ENCODE data around the gene DDX56. TPM values are rescaled to one million over a fixed set of nuclear protein-coding genes. Genes with fewer than 3 reads are reported as not detected.
"Not testable (repeated sequence)": the region's sequence is repeated elsewhere in the genome, so short reads cannot be mapped to it uniquely, and the experiment has no call there.

The DDX56 gene
- total and polyA plus RNA-seq, 5 donors from 2014 or later, result 42.3 to 108 (median 47.8) TPM

DNA sequence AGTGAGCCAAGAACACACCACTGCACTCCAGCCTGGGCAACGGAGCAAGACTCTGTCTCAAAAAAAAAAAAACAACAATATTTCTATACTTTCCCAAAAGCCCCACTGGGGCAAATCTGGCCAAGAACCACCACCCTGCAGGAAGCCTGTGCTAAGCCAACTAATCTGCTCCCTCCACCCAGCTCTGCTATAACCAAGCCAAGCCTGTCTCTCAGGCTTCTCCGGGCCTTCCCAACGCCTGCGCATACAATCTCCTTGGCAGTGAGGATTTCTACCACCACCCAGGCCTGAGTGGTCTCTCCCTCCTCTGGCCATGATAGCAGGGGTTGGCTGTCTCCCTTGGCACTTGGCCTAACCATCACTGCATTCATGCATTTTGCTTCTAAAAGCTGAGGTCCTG is 14.2 kb downstream of the DDX56 start:
- Histone ChIP-seq H3K4me1 (ENCODE audit: control insufficient read depth, insufficient read depth, low read length, poor library complexity, severe bottlenecking) (no peaks in the 10 kb centered on the region), H3K27ac (ENCODE audit: insufficient read depth, low read length, poor library complexity, severe bottlenecking) (no peak overlapping the region), H3K27me3 (ENCODE audit: control insufficient read depth, insufficient read depth, low read length) (no peaks in the 10 kb centered on the region), H3K9me3 (ENCODE audit: control insufficient read depth in 2 of 2, low read length in 2 of 2) (no peaks in the 10 kb centered on the region), H3K36me3 (ENCODE audit: control insufficient read depth, insufficient read depth, low read length) (peaks cover 6% of the 10 kb centered on the region), H3K4me3 (ENCODE audit: low read depth, low read length) (no peak overlapping the region)
- Mint-ChIP-seq H3K36me3 (no peaks in the 10 kb centered on the region), H3K27ac (peak overlapping the region in 1 of 3 donors; percentile 89), H3K9me3 (no peaks in the 10 kb centered on the region), H3K4me3 (no peak overlapping the region), H3K27me3 (peaks cover 14% of the 10 kb centered on the region), H3K4me1 (no peaks in the 10 kb centered on the region)
- ATAC-seq (ENCODE audit: low read depth in 2 of 2) (no peak), DNase-seq (no peak)

GRCh38 chr7:44557485-44557884 is 16.2 kb downstream of the DDX56 start:
- ATAC-seq (ENCODE audit: low read depth in 2 of 2), result no peak
- H3K27me3 ChIP-seq (ENCODE audit: control insufficient read depth, insufficient read depth, low read length), result no peaks in the 10 kb centered on the region
- Mint-ChIP-seq H3K27ac (no peak overlapping the region), H3K4me3 (no peak overlapping the region), H3K4me1 (no peaks in the 10 kb centered on the region), H3K27me3 (peaks cover 16% of the 10 kb centered on the region), H3K36me3 (no peaks in the 10 kb centered on the region), H3K9me3 (no peaks in the 10 kb centered on the region)
- H3K4me1 ChIP-seq (ENCODE audit: control insufficient read depth, insufficient read depth, low read length, poor library complexity, severe bottlenecking), result no peaks in the 10 kb centered on the region
- no peaks in the 10 kb centered on the region for H3K9me3 ChIP-seq (ENCODE audit: control insufficient read depth in 2 of 2, low read length in 2 of 2)
- no peak for DNase-seq
- no peak overlapping the region for H3K4me3 ChIP-seq (ENCODE audit: low read depth, low read length)
- H3K27ac ChIP-seq (ENCODE audit: insufficient read depth, low read length, poor library complexity, severe bottlenecking), result no peak overlapping the region
- H3K36me3 ChIP-seq (ENCODE audit: control insufficient read depth, insufficient read depth, low read length), result no peaks in the 10 kb centered on the region

- no peaks in the 10 kb centered on the region for H3K36me3 ChIP-seq (ENCODE audit: control insufficient read depth, insufficient read depth, low read length)
- ATAC-seq (ENCODE audit: low read depth in 2 of 2) (no peak), DNase-seq (no peak)
- H3K27me3 Mint-ChIP-seq, result peaks cover 17% of the 10 kb centered on the region
- H3K27ac ChIP-seq (ENCODE audit: insufficient read depth, low read length, poor library complexity, severe bottlenecking), result no peak overlapping the region
- H3K9me3 Mint-ChIP-seq, result no peaks in the 10 kb centered on the region
- no peaks in the 10 kb centered on the region for H3K36me3 Mint-ChIP-seq
- H3K4me1 ChIP-seq (ENCODE audit: control insufficient read depth, insufficient read depth, low read length, poor library complexity, severe bottlenecking), result no peaks in the 10 kb centered on the region
- H3K27ac Mint-ChIP-seq, result peak overlapping the region in 1 of 3 donors; percentile 47
- H3K9me3 ChIP-seq (ENCODE audit: control insufficient read depth in 2 of 2, low read length in 2 of 2), result no peaks in the 10 kb centered on the region
- H3K27me3 ChIP-seq (ENCODE audit: control insufficient read depth, insufficient read depth, low read length), result no peaks in the 10 kb centered on the region
- H3K4me3 Mint-ChIP-seq, result no peak overlapping the region
- H3K4me1 Mint-ChIP-seq, result no peaks in the 10 kb centered on the region
- no peak overlapping the region for H3K4me3 ChIP-seq (ENCODE audit: low read depth, low read length)
Observed at GRCh38 chr7:44555350-44555749, 18.4 kb downstream of the DDX56 start.

GRCh38 chr7:44552473-44553005 is 21.2 kb downstream of the DDX56 start:
- peaks cover 37% of the 10 kb centered on the region for H3K27me3 Mint-ChIP-seq
- not testable (repeated sequence) for H3K4me3 ChIP-seq (ENCODE audit: low read depth, low read length); H3K9me3 ChIP-seq (ENCODE audit: control insufficient read depth in 2 of 2, low read length in 2 of 2); H3K4me1 ChIP-seq (ENCODE audit: control insufficient read depth, insufficient read depth, low read length, poor library complexity, severe bottlenecking); DNase-seq; ATAC-seq (ENCODE audit: low read depth in 2 of 2); H3K9me3 Mint-ChIP-seq; H3K27ac ChIP-seq (ENCODE audit: insufficient read depth, low read length, poor library complexity, severe bottlenecking); H3K4me1 Mint-ChIP-seq; H3K36me3 ChIP-seq (ENCODE audit: control insufficient read depth, insufficient read depth, low read length); H3K4me3 Mint-ChIP-seq; H3K27ac Mint-ChIP-seq; H3K27me3 ChIP-seq (ENCODE audit: control insufficient read depth, insufficient read depth, low read length); H3K36me3 Mint-ChIP-seq

- H3K27me3 ChIP-seq (ENCODE audit: control insufficient read depth, insufficient read depth, low read length), result no peaks in the 10 kb centered on the region
- peaks cover 28% of the 10 kb centered on the region for H3K27me3 Mint-ChIP-seq
- H3K4me1 Mint-ChIP-seq, result peaks cover 0 to 6% (median 3%) of the 10 kb centered on the region in 4 donors
- no peak overlapping the region for H3K27ac ChIP-seq (ENCODE audit: insufficient read depth, low read length, poor library complexity, severe bottlenecking)
- no peak overlapping the region for H3K4me3 ChIP-seq (ENCODE audit: low read depth, low read length)
- no peaks in the 10 kb centered on the region for H3K9me3 ChIP-seq (ENCODE audit: control insufficient read depth in 2 of 2, low read length in 2 of 2)
- DNase-seq (no peak), ATAC-seq (ENCODE audit: low read depth in 2 of 2) (no peak)
- no peaks in the 10 kb centered on the region for H3K9me3 Mint-ChIP-seq
- H3K36me3 Mint-ChIP-seq, result no peaks in the 10 kb centered on the region
- no peaks in the 10 kb centered on the region for H3K4me1 ChIP-seq (ENCODE audit: control insufficient read depth, insufficient read depth, low read length, poor library complexity, severe bottlenecking)
- H3K4me3 Mint-ChIP-seq, result no peak overlapping the region
- no peaks in the 10 kb centered on the region for H3K36me3 ChIP-seq (ENCODE audit: control insufficient read depth, insufficient read depth, low read length)
- H3K27ac Mint-ChIP-seq, result no peak overlapping the region
Observed at GRCh38 chr7:44549457-44549856, 24.3 kb downstream of the DDX56 start.

DNA sequence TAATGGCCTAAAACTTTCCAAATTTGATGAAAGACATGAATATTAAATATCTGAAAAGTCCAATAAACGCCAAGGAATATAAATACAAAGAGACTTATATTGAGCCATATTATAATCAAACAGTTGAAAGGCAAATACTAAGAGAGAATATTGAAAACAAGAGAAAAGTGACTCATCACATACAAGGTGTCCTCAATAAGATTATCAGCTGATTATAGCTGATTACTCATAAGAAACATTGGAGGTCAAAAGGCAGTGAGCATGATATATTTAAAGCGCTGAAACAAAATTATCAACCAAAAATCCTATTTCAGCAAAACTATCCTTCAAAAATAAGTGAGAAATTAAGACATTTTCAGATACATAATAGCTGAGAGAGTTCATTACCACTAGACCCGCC is 24.8 kb downstream of the DDX56 start:
- H3K27me3 ChIP-seq (ENCODE audit: control insufficient read depth, insufficient read depth, low read length), result no peaks in the 10 kb centered on the region
- no peaks in the 10 kb centered on the region for H3K9me3 Mint-ChIP-seq
- no peak for ATAC-seq (ENCODE audit: low read depth in 2 of 2)

GRCh38 chr7:44547536-44548231 is 26.0 kb downstream of the DDX56 start:
- H3K27me3 Mint-ChIP-seq, result peaks cover 37% of the 10 kb centered on the region
- Histone ChIP-seq H3K27ac (ENCODE audit: insufficient read depth, low read length, poor library complexity, severe bottlenecking) (no peak overlapping the region), H3K4me1 (ENCODE audit: control insufficient read depth, insufficient read depth, low read length, poor library complexity, severe bottlenecking) (no peaks in the 10 kb centered on the region), H3K36me3 (ENCODE audit: control insufficient read depth, insufficient read depth, low read length) (no peaks in the 10 kb centered on the region), H3K27me3 (ENCODE audit: control insufficient read depth, insufficient read depth, low read length) (no peaks in the 10 kb centered on the region), H3K9me3 (ENCODE audit: control insufficient read depth in 2 of 2, low read length in 2 of 2) (no peaks in the 10 kb centered on the region), H3K4me3 (ENCODE audit: low read depth, low read length) (no peak overlapping the region)
- no peaks in the 10 kb centered on the region for H3K9me3 Mint-ChIP-seq
- no peak overlapping the region for H3K27ac Mint-ChIP-seq
- H3K36me3 Mint-ChIP-seq, result no peaks in the 10 kb centered on the region
- DNase-seq (peak in 1 of 3 donors; percentile 7), ATAC-seq (ENCODE audit: low read depth in 2 of 2) (no peak)
- H3K4me1 Mint-ChIP-seq, result peaks cover 0 to 6% (median 3%) of the 10 kb centered on the region in 4 donors
- no peak overlapping the region for H3K4me3 Mint-ChIP-seq

More for the DNA sequence above, 24.8 kb downstream of the DDX56 start:
- no peaks in the 10 kb centered on the region for H3K9me3 ChIP-seq (ENCODE audit: control insufficient read depth in 2 of 2, low read length in 2 of 2)
- H3K4me3 Mint-ChIP-seq, result no peak overlapping the region
- H3K36me3 ChIP-seq (ENCODE audit: control insufficient read depth, insufficient read depth, low read length), result no peaks in the 10 kb centered on the region
- no peaks in the 10 kb centered on the region for H3K36me3 Mint-ChIP-seq
- H3K27ac Mint-ChIP-seq, result no peak overlapping the region
- no peaks in the 10 kb centered on the region for H3K4me1 ChIP-seq (ENCODE audit: control insufficient read depth, insufficient read depth, low read length, poor library complexity, severe bottlenecking)
- H3K4me1 Mint-ChIP-seq, result peaks cover 0 to 6% (median 3%) of the 10 kb centered on the region in 4 donors
- H3K4me3 ChIP-seq (ENCODE audit: low read depth, low read length), result no peak overlapping the region
- DNase-seq, result no peak
- H3K27me3 Mint-ChIP-seq, result peaks cover 30% of the 10 kb centered on the region
- H3K27ac ChIP-seq (ENCODE audit: insufficient read depth, low read length, poor library complexity, severe bottlenecking), result no peak overlapping the region

Measured in CD4-positive, CD25-positive, alpha-beta regulatory T cell (primary cell).